Large intestine (tissue), 3 donors: ENCODE results near the gene LYVE1. TPM values are rescaled to one million over a fixed set of nuclear protein-coding genes. Genes with fewer than 3 reads are reported as not detected.

ENCODE experiments used
- DNase-seq, 2 donors: peaks; one replicate each; pipeline versions ENCODE4 v3.0.0 to v3.0.0-alpha.2; 2013
- H3K27ac ChIP-seq: one replicate; pipeline ENCODE4 v1.5.1; 2013; ENCODE audit warnings: low read length
- H3K27me3 ChIP-seq: 2 replicates; pipeline ENCODE4 v1.6.1; 2013; ENCODE audit warnings: low read length; ENCODE audit not compliant: control insufficient read depth, insufficient read depth
- H3K36me3 ChIP-seq: 2 replicates; pipeline ENCODE4 v1.6.1; 2013; ENCODE audit warnings: low read length; ENCODE audit not compliant: control insufficient read depth, insufficient read depth
- H3K4me1 ChIP-seq: one replicate; pipeline ENCODE4 v1.6.1; 2013; ENCODE audit warnings: low read length; ENCODE audit not compliant: control insufficient read depth, insufficient read depth
- H3K4me3 ChIP-seq: one replicate; pipeline ENCODE4 v1.5.1; 2013; ENCODE audit warnings: low read length
- H3K9me3 ChIP-seq: one replicate; pipeline ENCODE4 v1.6.1; 2013; ENCODE audit warnings: mild to moderate bottlenecking, low read depth, low read length, moderate library complexity; ENCODE audit not compliant: control insufficient read depth
- WGBS: methylation state at CpG from one replicate; pipeline ENCODE4 v1.1.5; 2013; ENCODE audit warnings: low lambda C conversion rate; ENCODE audit not compliant: insufficient coverage; 5-methylcytosine and 5-hydroxymethylcytosine counted together
- polyA plus RNA-seq: library from polyadenylated mRNA; unstranded; fragments of 120-200 nt; gene quantifications from one replicate; pipeline ENCODE4 v1.2.1, GENCODE V29; 2013

The LYVE1 gene
- polyA plus RNA-seq, 1 donor: 49.3 TPM

DNA sequence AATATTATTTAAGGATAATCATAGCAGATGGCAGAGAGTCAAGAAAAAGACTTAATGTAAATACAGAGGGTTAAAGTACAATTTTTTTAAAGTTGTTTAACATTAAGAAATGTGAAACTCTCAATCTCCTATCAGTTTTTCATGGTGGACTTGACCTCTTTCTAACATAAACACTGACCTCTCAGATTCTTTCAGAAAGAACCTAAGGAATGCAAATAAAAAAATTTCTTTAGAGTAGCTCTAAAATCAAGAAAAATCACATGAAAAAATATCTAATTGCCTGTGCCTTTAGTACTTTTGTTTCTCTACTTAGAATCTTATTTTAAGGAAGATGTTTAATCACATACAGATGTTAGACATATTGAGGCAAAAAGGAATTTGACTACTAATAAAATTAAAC is 40.3 kb downstream of the LYVE1 start:
- H3K27ac ChIP-seq: no peak overlapping the region
- no peaks in the 10 kb centered on the region for H3K4me1 ChIP-seq
- H3K9me3 ChIP-seq: no peaks in the 10 kb centered on the region
- H3K36me3 ChIP-seq: peaks cover 34% of the 10 kb centered on the region
- H3K4me3 ChIP-seq: no peak overlapping the region
- H3K27me3 ChIP-seq: no peaks in the 10 kb centered on the region
- DNase-seq: no peak

DNA sequence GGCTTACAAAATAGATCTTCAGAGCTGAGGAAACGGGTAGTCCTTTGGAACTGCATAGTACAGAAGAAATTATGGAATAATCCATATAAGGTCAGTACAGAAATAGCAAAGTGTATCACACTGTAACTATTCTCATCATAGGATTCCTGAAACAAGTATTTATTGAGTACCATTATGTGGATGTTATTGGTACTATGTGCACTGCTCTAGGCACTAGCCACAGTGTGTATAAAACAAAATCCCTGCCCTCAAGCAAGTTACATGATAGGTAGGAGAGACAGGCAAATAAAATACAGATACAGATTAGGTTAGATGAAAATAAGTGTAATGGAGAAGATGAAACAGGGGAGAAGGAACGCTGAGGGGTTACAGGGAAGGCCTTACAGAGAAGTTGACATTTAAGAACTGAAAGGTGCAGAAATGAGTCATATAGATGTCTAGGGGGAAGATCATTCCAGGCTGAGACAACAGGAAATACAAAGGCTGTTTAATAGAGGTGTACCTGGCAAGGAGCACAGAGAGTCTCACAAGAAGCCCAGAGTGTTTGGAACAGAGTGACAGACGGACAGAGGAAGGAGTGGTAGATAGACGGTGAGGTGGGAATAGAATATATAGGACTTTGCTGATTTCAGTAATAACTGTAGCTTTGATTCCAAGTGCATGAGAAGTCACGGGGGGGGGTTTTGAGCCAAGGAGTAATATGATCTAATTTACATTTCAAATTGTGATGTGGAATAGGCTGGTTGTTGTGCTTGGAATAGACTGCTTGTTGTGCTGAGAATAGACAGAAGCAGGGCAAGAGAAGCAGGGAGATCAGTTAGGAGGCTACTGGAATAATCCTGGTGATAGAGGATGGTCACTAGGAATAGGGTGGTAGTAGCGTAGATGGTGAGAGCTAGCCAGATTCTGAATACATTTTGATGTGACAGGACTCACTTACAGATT is 41.2 kb downstream of the LYVE1 start:
- Histone ChIP-seq H3K4me3 (no peak overlapping the region), H3K36me3 (peaks cover 37% of the 10 kb centered on the region), H3K27ac (no peak overlapping the region), H3K9me3 (no peaks in the 10 kb centered on the region), H3K27me3 (no peaks in the 10 kb centered on the region), H3K4me1 (no peaks in the 10 kb centered on the region)
- no peak for DNase-seq
- 85% methylated on average over 5 of the region's 6 CpGs for WGBS

DNA sequence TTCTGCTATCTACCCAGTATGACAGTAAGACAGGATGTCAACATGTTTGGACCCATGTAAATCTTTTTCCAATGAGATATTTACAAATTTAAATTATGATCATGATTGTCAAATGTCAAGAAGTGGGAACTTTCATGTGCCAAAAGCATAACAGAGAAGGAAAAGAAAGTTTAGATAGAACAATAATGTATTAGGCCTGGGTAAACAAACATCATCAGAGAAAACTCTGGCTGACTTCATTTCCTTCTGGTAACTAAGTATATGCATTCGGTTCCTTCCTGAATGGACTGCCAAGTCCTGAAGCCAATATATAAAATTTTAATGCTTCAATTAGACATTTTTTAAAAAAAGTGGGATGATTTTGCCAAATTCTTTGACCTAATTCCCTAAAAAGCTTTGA is 44.0 kb downstream of the LYVE1 start:
- H3K4me3 ChIP-seq: no peak overlapping the region
- no peaks in the 10 kb centered on the region for H3K9me3 ChIP-seq
- H3K36me3 ChIP-seq: peaks cover 42% of the 10 kb centered on the region
- H3K27me3 ChIP-seq: no peaks in the 10 kb centered on the region
- WGBS: no CpG with 5 or more reads among the region's 1 CpG
- no peaks in the 10 kb centered on the region for H3K4me1 ChIP-seq
- H3K27ac ChIP-seq: no peak overlapping the region
- DNase-seq: no peak

DNA sequence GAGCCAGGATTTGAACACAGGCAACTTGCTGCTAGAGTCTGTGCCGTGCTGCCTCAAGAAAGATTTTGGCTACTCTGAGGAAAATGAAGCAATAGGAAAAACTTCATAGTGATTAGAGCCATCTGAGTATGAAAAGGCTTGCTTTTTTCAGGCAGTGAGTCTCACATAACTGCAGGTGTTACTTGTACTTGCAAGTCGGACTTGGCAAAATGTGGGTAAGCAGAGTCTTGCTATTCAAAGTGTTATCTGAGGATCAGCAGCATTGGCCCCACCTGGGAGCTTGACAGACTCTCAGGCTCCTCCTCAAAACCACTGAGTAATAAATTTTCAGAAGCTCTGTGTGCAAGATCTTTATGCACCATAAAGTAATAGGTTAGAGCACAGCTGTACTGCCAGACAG is 45.5 kb downstream of the LYVE1 start:
- H3K9me3 ChIP-seq: no peaks in the 10 kb centered on the region
- no peak overlapping the region for H3K27ac ChIP-seq
- no peaks in the 10 kb centered on the region for H3K27me3 ChIP-seq
- H3K4me1 ChIP-seq: no peaks in the 10 kb centered on the region
- peaks cover 37% of the 10 kb centered on the region for H3K36me3 ChIP-seq
- WGBS: 100% methylated on average over 1 of the region's 2 CpGs
- H3K4me3 ChIP-seq: no peak overlapping the region
- no peak for DNase-seq

DNA sequence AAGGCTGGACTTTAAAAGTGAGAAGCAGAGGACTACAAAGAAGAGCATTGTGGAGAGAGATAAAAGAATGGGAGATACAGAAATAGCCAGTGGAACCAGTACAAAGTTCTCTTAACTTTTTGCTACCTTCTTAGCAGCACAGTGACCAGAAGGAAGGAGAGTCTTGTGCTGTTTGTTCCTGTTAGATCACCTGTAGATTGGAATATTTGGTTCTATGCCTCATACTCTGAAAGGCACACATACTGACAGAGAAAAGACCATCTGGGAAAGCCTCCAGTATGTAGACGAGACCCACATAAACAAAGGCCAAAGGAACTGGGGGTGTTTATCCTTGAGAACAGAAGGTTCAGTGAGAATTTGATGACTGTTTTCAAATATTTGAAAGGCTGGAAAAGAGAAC is 46.2 kb downstream of the LYVE1 start:
- Histone ChIP-seq H3K27me3 (no peaks in the 10 kb centered on the region), H3K36me3 (peaks cover 35% of the 10 kb centered on the region), H3K4me1 (no peaks in the 10 kb centered on the region), H3K4me3 (no peak overlapping the region), H3K9me3 (no peaks in the 10 kb centered on the region), H3K27ac (no peak overlapping the region)
- no CpG with 5 or more reads among the region's 1 CpG for WGBS
- no peak for DNase-seq

DNA sequence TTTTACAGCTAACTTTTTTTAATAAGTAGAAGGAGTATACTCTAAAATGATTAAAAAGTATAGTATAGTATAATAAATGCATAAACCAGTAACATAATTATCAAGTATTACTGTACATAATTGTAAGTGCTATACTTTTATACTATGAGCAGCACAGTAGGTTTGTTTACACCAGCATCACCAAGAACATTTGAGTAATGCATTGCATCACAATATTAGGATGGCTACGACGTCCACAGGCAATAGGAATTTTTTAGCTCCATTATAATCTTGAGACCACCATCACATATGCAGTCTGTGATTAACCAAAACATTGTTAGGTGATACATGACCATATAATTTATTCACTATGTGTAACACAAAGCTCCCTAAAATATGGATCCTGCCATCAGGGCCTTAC is 47.9 kb downstream of the LYVE1 start:
- Histone ChIP-seq H3K27ac (no peak overlapping the region), H3K36me3 (peaks cover 31% of the 10 kb centered on the region), H3K4me1 (no peaks in the 10 kb centered on the region), H3K27me3 (no peaks in the 10 kb centered on the region), H3K9me3 (no peaks in the 10 kb centered on the region), H3K4me3 (no peak overlapping the region)
- DNase-seq: no peak
- WGBS: no CpG with 5 or more reads among the region's 2 CpGs

DNA sequence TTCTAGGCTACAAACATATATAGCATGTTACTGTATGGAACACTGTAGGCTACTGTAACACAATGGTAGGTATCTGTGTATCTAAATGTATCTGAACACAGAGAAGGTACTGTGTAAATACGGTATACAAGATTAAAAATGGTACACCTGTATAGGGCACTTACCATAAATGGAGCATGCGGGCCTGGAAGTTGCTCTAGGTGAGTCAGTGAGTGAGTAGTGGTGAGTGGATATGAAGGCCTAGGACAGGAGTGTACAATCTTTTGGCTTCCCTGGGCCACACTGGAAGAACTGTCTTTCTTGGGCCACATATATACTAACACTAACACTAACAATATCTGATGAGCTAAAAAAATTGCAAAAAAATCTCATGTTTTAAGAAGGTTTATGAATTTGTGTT is 48.8 kb downstream of the LYVE1 start:
- Histone ChIP-seq H3K36me3 (peaks cover 31% of the 10 kb centered on the region), H3K27ac (no peak overlapping the region), H3K4me1 (no peaks in the 10 kb centered on the region), H3K4me3 (no peak overlapping the region), H3K27me3 (no peaks in the 10 kb centered on the region), H3K9me3 (no peaks in the 10 kb centered on the region)
- DNase-seq: no peak
- WGBS: no CpG with 5 or more reads among the region's 2 CpGs

DNA sequence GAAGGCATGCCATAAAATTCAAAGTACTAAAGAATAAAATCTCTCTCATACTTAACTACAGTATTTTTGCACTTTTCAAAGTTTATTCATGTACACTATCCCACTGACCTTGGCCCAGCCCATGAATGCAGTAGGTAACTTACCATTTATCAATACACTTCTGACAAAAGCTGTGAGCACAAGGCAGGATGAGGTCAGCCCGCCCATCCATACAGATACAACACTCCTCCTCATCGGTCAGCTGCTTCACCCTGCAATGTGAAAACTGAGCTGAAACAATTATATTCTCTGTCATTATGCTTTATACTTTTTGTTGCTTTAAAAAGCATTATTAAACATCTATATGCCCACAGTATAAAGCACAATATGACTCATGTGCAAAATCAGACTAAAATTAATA is 49.6 kb downstream of the LYVE1 start:
- DNase-seq: no peak
- Histone ChIP-seq H3K27ac (no peak overlapping the region), H3K36me3 (peaks cover 28% of the 10 kb centered on the region)

DNA sequence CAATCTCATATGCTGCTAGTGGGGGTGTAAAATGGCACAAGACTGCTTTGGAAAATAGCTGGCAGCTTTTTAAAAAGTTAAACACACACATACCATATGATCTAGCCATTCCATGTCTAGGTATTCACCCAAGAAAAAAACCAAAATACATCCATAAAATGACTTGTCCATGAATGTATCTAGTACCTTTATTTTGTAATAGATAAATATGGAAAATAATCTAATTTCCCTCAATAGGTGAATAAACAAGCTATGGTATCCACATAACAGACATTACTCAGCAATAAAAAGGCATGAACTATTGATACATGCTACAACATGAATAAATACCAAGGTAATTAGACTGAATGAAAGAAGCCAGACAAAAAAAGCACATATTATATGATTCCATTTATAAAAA is 50.3 kb downstream of the LYVE1 start:
- Histone ChIP-seq H3K4me1 (no peaks in the 10 kb centered on the region), H3K27ac (no peak overlapping the region), H3K36me3 (peaks cover 28% of the 10 kb centered on the region), H3K27me3 (no peaks in the 10 kb centered on the region), H3K4me3 (no peak overlapping the region), H3K9me3 (no peaks in the 10 kb centered on the region)
- no peak for DNase-seq

More for the DNA sequence above, 49.6 kb downstream of the LYVE1 start:
- no CpG with 5 or more reads among the region's 2 CpGs for WGBS
- H3K4me3 ChIP-seq: no peak overlapping the region
- no peaks in the 10 kb centered on the region for H3K4me1 ChIP-seq
- no peaks in the 10 kb centered on the region for H3K27me3 ChIP-seq
- H3K9me3 ChIP-seq: no peaks in the 10 kb centered on the region

DNA sequence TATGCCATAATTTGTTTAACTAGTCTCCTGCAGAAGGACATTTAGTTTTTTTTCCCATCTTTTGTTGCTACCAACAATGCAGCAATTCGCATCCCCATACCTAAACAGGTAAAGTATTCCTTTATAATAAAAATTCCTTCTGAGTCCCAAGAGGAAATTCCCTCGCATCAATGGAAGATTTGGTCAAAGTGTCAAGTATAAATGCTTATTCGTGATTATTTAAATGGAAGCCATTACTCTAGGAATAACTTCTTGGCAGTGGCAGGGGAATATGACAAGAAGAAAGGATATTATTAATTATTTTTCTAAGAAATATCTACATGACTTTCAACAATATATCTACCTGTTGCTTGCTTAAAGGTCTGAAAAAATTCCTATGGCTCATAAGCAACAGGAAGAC is 53.0 kb downstream of the LYVE1 start:
- Histone ChIP-seq H3K4me1 (no peaks in the 10 kb centered on the region), H3K36me3 (peaks cover 14% of the 10 kb centered on the region)
- WGBS: no CpG with 5 or more reads among the region's 3 CpGs

DNA sequence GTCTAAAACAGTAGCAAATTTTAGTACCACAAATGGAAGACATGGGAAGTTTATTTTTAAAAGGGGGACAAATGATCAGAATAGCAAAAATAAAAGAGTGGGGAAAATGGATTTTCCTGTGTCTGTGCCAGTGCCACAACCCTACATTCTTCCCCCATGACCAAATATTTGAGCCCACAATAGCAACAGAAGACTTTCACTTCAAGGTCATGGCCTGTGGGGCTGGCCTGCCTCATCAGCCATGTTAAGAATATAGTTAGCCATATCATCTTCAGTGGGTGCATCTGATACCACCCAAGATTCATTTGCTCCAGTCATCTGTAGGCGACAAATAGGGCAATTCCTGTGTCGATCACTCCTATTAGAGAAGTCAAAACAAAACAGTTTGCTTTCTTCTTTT is 53.8 kb downstream of the LYVE1 start:
- Histone ChIP-seq H3K4me3 (no peak overlapping the region), H3K4me1 (no peaks in the 10 kb centered on the region), H3K9me3 (no peaks in the 10 kb centered on the region), H3K36me3 (peaks cover 12% of the 10 kb centered on the region), H3K27ac (no peak overlapping the region), H3K27me3 (no peaks in the 10 kb centered on the region)
- no CpG with 5 or more reads among the region's 2 CpGs for WGBS
- no peak for DNase-seq

More for the DNA sequence above, 53.0 kb downstream of the LYVE1 start:
- Histone ChIP-seq H3K4me3 (no peak overlapping the region), H3K27ac (no peak overlapping the region), H3K27me3 (no peaks in the 10 kb centered on the region), H3K9me3 (no peaks in the 10 kb centered on the region)
- no peak for DNase-seq
